Right ventricle myocardium superior (tissue), 1 donor: ENCODE data around the gene ZNF182. TPM values are rescaled to one million over a fixed set of nuclear protein-coding genes. Genes with fewer than 3 reads are reported as not detected.
"Not testable (repeated sequence)": the region's sequence is repeated elsewhere in the genome, so short reads cannot be mapped to it uniquely, and the experiment has no call there.

Experiments used
- ATAC-seq: fragments of 200-7000 bp; cut with Tn5 transposase; one replicate; pipeline ENCODE4 v1.9.1; 2020; ENCODE audit warnings: mild to moderate bottlenecking; ENCODE audit not compliant: poor library complexity
- DNase-seq: peaks from one replicate; pipeline ENCODE4 v3.0.0-alpha.2; 2020
- intact Hi-C: fragments of 100-400 bp; cut with DNase I; formaldehyde crosslinking; loops from one replicate; pipeline ENCODE4 v1.11.2; 2022
- total RNA-seq: library from RNA; stranded (reverse); fragmentation: NEBNext Ultra II Directional; extraction: Animal tissue kit (Norgen Biotek cat#: 25700); gene quantifications from one replicate; pipeline ENCODE4 v1.2.1, GENCODE V29; 2021
- donor health status: DM: no; HTN: yes; CAD: no; lungs with severe emphysema.

Gene ZNF182
- total RNA-seq, 1 donor from 2014 or later: 3.1 TPM

DNA sequence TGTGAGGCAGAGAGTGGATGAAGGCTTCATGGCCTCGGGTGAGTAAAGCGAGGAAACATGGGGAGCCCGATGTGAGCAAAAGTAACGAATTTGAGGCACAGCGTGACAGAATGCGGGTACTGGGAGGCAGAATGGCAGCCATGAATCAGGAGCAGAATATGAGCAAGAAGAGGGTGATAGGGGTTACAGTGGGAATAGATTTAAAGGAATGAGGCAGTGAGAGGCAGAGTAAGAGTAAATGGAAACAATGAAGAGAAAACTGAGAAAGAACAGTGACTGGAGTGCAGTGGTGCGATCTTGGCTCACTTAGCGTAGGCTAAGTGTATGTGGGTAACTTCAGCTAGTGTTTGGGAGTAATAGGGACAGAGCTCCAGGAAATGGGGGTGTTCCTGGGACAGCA lies 2.9 kb upstream of the ZNF182 start, which contains the start of gene SPACA5:
SPACA5 (plus strand) TSS at position 301 of the 400 bp plus-strand sequence. CDS start 815 bp downstream, outside the sequence.
- DNase-seq, ATAC-seq, intact Hi-C loops: not testable (repeated sequence)

DNA sequence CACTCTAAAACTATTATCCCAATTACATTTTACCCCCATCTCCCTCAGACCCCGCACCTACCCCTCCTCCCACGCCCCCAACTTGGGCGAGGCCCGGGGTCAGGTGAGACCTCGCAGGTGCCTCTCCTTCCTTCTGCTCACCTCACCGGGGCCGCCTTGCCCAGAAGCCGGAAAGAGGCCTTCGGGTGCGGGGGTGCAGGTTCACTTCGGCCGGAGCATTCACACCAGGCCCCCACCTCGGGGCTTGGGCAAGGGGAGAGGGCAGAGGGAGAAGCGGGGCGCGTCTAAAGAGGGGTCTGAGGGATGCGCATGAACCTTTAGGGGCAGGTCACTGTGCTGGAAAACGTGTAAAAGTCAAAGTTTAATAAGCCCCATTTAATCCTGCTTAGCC lies 427 bp downstream of the ZNF182 start:
- ATAC-seq (peak; percentile 15), DNase-seq (no peak)
- intact Hi-C loops: no loop called here

DNA sequence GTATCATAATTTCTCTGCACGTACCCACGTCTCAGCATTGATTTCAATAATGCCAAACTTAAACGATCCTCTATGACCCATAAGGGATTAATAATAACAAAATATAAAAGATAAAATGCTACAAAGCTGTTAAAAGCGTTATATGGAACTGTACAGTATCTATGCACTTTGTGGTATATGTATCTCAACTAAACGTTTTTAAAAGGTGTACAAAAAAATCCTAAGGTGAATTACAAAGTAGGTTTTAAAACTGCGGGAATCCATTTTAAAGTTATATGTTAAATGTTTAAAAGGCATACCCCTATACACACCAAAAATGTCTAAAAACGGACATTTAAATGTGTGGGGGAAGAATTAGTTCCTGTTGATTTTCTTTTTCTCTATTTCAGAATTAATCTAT lies 860 bp downstream of the ZNF182 start:
- intact Hi-C loops: no loop called here
- ATAC-seq: no peak
- DNase-seq: no peak

DNA sequence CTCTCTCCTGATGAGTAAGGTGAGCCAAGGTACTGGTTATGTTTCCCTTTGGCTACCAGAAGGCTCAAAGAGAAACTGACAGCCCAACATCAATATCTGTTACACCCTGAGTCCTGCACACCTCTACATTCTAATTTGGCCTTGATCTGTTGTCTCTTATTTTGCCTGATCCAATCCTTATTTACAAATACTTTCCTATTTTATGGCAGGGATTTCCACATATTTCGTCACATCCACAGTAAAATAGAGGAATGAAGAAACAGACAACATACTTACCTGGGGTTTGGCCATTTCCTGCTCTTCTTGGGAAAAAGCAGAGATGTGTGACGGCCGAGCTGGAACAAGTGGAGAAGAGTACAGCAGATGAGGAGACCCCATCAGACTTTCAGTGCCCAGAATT lies 1.5 kb downstream of the ZNF182 start:
- DNase-seq: no peak
- intact Hi-C loops: no loop called here
- no peak for ATAC-seq

DNA sequence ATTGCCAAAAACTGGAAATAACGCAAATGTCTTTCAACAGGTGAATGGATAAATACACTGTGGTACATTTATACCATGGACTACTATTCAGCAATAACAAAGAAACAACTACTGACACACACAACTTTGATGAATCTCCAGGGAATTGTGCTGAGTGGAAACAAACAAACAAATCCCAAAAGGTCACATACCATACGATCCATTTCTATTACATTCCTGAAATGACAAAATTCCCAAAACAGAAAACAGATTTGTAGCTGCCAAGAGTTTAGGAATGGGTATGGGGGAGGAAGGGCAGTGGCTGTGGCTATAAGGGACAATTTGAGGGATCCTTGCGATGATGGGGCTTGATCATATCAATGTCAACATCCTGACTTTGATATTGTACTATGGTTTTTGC lies 2.5 kb downstream of the ZNF182 start:
- ATAC-seq (no peak), DNase-seq (no peak)
- intact Hi-C loops: no loop called here

DNA sequence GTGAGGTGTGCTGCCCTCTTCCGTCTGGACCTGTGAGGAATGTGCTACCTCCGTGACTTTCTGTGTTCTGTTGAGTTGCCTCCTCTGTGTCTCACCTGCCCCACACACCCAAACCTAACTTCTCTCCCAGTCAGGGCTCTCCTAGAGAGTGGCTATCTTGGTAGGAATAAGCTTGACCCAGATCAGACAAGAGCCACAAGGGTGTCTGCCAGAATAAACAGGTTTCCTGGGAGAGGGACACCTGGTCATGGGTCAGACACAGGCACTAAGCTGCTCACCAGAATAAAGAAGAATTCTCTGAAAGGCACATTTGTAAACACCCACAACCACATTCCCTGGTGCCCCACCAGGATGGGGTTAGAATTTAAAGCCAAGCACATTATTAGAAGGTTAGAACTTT lies 11.1 kb downstream of the ZNF182 start:
- DNase-seq (no peak), ATAC-seq (no peak)
- intact Hi-C loops: no loop called here

DNA sequence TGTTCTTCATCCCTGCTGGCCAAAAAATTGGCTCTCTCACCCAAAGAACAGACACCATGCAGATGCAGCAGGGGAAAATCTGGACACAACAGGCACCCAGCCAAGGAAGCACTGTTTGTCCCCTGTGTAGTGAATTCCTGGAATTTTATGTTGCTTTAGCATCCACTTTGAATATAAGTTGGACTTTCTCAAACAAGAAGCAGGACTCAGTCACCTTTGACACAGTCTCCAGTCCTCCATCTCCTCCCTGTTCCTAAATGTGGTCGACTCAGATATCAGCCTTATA lies 11.8 kb downstream of the ZNF182 start:
- no peak for ATAC-seq
- intact Hi-C loops: no loop called here
- DNase-seq: no peak

DNA sequence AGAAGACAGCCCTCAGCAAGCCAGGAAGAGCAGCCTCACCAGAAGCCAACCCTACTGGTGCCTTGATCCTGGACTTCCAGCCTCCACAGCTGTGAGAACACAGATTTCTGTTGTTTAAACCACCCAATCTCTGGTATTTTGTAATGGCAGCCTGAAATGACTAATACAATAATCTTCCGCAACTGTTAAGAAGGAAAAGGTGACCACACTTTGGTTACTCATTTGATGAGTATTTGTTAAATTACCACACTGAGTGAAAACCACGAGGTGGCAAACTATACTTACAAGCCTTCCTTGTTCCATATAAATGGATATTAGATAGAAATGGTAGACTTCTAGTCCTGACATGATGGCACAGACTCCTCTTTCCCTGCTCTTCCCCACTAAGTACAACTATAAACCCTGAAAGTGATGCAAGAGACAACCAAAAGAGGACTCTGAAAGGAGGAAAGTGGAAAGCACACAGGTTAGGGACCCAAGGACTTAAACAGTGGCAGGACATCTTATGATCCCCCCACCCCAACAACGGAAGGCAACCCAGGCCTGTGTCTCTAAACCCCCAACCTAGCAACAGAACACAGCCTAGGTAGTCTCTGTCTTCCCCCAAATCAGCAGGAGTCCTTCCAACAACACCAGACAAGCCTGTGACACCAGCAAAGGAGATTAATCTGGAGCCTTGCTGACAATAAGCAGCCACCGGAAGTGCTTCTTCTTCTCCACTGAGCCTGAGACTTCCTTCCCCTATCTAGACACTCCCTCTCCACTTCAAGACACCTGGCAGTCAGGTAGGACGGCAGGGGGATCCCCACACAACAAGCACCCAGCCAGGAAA lies 12.3 kb downstream of the ZNF182 start:
- no peak for DNase-seq
- intact Hi-C loops: no loop called here
- ATAC-seq: no peak

DNA sequence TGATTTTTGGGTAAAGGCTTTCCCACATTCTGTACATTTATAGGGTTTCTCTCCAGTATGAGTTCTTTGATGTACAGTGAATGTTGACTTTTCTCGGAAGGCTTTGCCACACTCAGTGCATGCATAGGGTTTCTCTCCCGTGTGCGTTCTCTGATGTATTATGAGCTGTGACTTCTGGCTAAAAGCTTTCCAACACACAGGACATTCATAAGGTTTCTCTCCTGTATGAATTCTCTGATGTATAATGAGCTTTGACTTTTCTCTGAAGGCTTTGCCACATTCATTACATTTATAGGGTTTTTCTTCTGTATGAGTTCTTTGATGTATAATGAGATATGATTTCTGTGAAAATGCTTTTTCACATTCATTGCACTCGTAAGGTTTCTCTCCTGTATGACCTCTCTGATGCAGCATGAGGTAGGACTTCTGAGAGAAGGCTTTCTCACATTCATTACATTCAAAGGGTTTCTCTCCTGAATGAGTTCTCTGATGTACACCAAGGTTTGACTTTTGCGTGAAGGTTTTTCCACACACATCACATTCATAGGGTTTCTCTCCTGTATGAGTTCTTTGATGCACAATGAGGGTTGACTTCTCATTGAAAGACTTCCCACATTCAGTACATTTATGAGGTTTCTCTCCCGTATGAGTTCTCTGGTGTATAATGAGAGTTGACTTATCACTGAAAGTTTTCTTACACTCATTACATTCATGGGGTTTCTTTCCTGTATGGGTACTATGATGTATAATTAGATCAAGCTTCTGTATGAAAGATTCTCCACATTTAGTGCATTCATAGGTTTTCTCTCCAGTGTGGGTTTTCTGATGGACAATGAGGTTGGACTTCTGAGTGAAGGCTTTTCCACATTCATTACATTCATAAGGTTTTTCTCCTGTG lies 27.3 kb downstream of the ZNF182 start:
- DNase-seq (no peak), ATAC-seq (no peak)
- intact Hi-C loops: no loop called here

DNA sequence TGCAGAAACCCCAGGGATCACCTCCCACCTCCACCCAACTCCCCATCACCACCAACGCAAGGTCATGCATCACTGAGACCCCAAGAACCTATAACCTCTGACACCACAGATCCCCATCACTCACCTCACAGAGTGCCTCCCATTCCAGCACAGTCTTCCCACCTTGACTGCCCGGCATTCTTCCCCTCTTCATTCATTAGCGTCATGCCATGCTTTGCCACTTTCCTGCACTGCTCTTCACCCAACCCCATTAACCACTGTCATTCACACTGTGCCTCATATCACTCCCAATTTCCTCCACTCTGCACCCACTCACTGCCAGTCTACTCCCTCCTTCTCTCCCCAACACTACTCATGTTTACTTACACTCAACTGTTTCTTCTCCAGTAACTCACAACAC lies 30.6 kb downstream of the ZNF182 start:
- DNase-seq: no peak
- ATAC-seq: no peak
- intact Hi-C loops: no loop called here

DNA sequence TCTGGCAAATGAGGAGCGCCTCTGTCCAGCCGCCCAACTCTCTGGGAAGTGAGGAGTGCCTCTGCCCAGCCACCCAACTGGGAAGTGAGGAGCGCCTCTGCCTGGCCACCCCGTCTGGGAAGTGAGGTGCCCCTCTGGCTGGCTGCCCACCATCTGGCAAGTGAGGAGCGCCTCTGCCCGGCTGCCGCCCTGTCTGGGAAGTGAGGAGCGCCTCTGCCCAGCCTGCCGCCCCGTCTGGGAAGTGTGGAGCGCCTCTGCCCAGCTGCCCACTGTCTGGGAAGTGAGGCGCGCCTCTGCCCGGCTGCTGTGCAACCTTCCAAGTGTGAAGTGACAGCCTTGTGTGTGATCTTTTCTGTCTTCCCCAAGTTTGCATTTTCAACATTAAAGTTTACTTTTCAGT lies 38.3 kb downstream of the ZNF182 start:
- ATAC-seq, intact Hi-C loops, DNase-seq: not testable (repeated sequence)

DNA sequence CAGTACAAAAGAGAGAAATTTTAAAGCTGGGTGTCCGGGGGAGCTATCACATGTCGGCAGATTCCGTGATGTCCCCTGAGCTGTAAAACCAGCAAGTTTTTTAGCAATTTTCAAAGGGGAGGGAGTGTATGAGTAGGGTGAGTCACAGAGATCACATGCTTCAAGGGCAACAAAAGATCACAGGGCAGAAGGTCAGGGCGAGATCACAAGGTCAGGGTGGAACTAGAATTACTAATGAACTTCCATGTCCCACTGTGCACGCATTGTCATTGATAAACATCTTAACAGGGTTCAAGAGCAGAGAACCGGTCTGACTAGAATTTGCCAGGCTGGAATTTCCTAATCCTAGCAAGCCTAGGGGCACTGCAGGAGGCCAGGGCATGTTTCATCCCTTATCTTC lies 42.0 kb downstream of the ZNF182 start:
- DNase-seq, intact Hi-C loops, ATAC-seq: not testable (repeated sequence)

DNA sequence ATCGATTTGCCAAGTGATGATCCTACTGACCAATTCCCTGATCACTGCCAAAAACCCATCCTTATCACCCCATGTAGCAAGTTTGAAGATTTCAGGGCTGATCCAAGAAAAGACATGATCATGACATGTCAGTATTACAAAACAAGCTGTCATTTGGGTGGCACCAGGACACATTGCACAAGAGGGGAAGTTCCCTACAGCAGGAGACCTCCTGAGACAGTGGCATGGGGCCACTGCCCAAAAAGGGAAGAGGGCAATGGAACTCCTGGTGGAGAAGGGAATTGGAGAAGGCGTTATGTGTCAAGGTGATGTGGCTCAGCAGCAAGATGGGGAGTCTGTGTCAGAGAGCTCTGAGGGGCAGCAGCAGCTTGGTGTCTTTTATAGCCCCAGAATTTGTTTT lies 43.4 kb downstream of the ZNF182 start:
- DNase-seq (no peak), ATAC-seq (no peak)
- intact Hi-C loops: no loop called here

DNA sequence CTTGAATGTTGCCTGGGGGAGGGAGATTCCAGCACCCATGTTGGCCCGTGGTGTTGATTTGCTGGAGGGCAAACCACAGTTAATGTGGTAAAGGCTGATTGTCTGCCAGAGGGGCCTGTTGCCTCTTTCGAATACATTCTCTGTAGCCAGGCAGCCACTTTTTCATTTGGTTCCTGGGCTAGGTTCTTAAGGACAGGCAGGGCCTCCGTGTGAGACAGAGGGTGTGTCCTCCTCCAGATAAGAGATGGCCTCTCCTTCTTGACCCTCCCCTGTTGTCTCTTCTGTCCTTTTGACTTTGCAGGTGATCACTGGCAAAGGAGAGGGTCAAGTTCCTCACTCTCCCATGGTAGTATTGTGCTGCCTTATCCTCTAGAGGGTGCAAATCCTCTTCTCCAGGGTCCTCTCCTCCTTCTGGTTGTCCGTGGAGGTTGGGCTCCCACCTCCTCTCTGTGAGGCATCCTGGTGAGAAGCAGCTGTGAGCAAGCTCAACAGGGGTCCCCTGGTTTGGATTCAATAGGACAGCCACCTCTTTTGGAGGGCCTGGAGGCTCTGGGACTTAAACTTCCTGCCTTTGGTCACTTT lies 44.9 kb downstream of the ZNF182 start:
- intact Hi-C loops: no loop called here
- ATAC-seq (no peak), DNase-seq (no peak)

DNA sequence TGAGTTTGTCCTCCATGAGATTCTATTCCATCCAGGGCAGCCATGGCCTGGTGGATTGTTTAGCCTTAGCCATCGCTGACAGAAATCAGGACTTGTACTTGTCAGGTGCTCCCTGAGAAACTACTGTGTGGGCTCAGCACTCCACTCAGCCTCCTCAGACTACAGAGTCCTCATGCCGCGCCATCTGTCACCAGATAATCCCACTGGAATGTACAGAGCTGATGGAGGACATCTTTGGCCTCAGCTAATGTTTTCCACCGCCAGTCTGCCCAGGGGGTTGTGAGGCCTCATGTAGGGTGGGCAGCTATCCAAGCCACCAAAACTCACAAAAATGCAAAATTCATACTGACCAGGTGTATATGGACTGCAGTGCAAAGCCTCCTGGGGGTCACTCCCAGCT lies 45.6 kb downstream of the ZNF182 start:
- DNase-seq, intact Hi-C loops, ATAC-seq: not testable (repeated sequence)

DNA sequence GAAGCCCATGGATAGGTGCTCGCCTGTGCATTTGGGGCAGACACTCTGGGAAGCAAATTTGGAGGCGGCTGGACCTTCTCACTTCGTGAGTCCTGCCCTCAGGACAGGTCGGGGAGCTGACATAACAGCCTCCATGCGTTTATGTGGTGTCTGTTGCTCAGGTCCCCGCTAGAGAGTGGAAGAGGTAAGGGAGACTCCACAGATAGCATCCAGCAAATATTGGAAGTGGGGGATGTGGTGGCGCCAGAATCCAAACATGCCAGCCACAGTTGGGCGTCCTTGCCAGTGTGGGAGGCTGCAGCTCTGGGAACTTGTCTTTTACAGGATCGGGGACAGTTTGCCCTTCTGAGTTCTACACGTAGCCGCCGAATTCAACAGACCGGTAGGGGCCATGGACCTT lies 47.8 kb downstream of the ZNF182 start:
- no peak for ATAC-seq
- DNase-seq: no peak
- intact Hi-C loops: no loop called here

DNA sequence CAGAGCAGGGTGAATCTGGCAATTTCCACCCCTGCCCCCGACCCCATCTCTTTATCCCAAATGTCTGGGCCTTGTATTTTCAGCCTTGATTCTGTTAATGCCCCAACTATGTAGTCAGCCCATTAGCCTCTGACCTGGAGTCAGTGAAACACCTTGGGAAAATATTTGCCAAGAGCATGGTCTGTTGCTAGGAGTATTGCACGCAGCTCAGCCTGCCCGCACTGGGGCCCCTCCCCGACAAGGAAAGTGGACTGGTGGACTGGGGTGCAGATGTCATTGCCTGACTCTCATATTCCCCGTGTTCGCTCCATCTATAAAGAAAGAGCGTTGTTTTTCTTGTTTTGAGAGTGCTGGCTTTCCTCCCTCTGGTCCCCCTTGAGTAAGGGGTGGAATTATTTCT lies 48.5 kb downstream of the ZNF182 start:
- DNase-seq: not testable (repeated sequence)

DNA sequence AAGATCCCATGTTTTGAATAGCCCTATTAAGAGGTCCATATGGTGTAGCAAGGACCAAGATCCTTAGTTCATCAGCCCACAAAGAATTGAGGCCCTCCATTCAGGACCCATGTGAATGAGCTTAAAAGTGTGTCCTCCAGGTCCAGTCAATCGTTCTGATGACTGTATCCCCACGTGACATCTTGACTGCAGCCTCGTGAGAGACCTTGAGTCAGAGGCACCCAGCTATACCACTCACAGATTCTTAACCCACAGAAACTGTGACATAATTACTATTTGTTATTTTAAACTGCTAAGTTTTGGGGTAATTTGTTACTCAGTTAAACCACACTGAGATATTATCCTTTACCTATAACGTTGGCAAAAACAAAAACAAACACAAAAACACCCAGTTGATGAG lies 62.4 kb downstream of the ZNF182 start:
- no peak for ATAC-seq
- intact Hi-C loops: no loop called here
- no peak for DNase-seq

More for the DNA sequence above, 48.5 kb downstream of the ZNF182 start:
- ATAC-seq, intact Hi-C loops: not testable (repeated sequence)

DNA sequence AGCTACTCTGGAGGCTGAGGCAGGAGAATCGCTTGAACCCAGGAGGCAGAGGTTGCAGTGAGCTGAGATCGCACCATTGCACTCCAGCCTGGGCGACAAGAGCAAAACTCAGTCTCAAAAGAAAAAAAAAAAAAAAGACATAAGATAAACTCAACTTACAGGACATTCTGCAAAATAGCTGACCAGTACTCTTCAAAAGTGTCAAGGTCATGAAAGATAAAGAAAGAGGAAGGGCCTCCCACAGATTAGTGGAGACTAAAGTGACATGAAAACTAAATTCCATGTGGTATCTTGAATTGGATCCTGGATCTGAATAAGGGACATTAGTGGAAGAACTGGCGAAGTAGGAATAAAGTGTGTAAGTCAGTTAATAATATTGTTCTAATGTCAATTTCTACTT lies 63.3 kb downstream of the ZNF182 start:
- ATAC-seq: no peak

DNA sequence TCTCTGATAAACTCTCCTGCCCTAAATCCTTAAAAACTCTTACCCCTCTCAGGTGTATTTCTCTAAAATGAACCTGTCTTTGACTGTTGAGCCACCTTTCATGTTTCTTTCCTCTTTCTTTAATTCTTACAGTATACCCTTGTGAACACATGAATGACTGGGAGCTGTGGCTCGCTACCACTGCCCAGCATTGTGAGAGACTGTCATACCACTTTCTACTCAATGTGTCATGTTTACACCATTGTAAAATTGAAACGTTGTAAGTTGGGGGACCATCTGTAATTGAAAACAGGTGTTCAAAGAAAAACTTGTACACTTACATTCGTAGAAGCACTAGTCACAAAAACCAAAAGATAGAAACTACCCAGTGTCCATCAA lies 66.9 kb downstream of the ZNF182 start:
- DNase-seq (no peak), ATAC-seq (no peak)
- intact Hi-C loops: no loop called here

More for the DNA sequence above, 63.3 kb downstream of the ZNF182 start:
- no peak for DNase-seq
- intact Hi-C loops: no loop called here
